Measurements from ENCODE around the gene ATP2A2.
"Not testable (repeated sequence)": the region's sequence is repeated elsewhere in the genome, so short reads cannot be mapped to it uniquely, and the experiment has no call there.

Gene ATP2A2

GRCh38 chr12:110301065-110301806, 20.2 kb downstream of the ATP2A2 start:
- FAIRE-seq = no peak

- no peak for FAIRE-seq
Measured at GRCh38 chr12:110304061-110304551, 23.1 kb downstream of the ATP2A2 start.

GRCh38 chr12:110307372-110307771, 26.3 kb downstream of the ATP2A2 start:
- FAIRE-seq = no peak

- no peak for FAIRE-seq
Measured at GRCh38 chr12:110310763-110311162, 29.7 kb downstream of the ATP2A2 start.

- no peak for FAIRE-seq
Measured at GRCh38 chr12:110311903-110312302, 30.9 kb downstream of the ATP2A2 start.

- no peak for FAIRE-seq
Measured at GRCh38 chr12:110312581-110313360, 31.7 kb downstream of the ATP2A2 start.

GRCh38 chr12:110314308-110314707, 33.3 kb downstream of the ATP2A2 start:
- FAIRE-seq = no peak

GRCh38 chr12:110316861-110317260, 35.8 kb downstream of the ATP2A2 start:
- FAIRE-seq = no peak

- no peak for FAIRE-seq
Measured at GRCh38 chr12:110317911-110318310, 36.9 kb downstream of the ATP2A2 start.

GRCh38 chr12:110320550-110320949, 39.5 kb downstream of the ATP2A2 start:
- no peak for FAIRE-seq

GRCh38 chr12:110329710-110330109, 48.7 kb downstream of the ATP2A2 start:
- no peak for FAIRE-seq

- FAIRE-seq = no peak
Measured at GRCh38 chr12:110330124-110330523, 49.1 kb downstream of the ATP2A2 start.

- no peak for FAIRE-seq
Measured at GRCh38 chr12:110330544-110330943, 49.5 kb downstream of the ATP2A2 start.

GRCh38 chr12:110333201-110333600, 52.2 kb downstream of the ATP2A2 start:
- FAIRE-seq = no peak

GRCh38 chr12:110335481-110336045, 54.5 kb downstream of the ATP2A2 start:
- no peak for FAIRE-seq

- no peak for FAIRE-seq
Measured at GRCh38 chr12:110337912-110338710, 57.1 kb downstream of the ATP2A2 start.

- FAIRE-seq = no peak
Measured at GRCh38 chr12:110338754-110339153, 57.7 kb downstream of the ATP2A2 start.

GRCh38 chr12:110339184-110339952, 58.3 kb downstream of the ATP2A2 start:
- FAIRE-seq = no peak

- FAIRE-seq = not testable (repeated sequence)
Measured at GRCh38 chr12:110340261-110340660, 59.2 kb downstream of the ATP2A2 start.

- no peak for FAIRE-seq
Measured at GRCh38 chr12:110340706-110341105, 59.7 kb downstream of the ATP2A2 start.

- FAIRE-seq = no peak
Measured at GRCh38 chr12:110342157-110342556, 61.1 kb downstream of the ATP2A2 start.

- no peak for FAIRE-seq
Measured at GRCh38 chr12:110343114-110343513, 62.1 kb downstream of the ATP2A2 start.

Measured in G401.6 (cell line).